ENCODE data around the gene BCO2.

BCO2 gene

DNA sequence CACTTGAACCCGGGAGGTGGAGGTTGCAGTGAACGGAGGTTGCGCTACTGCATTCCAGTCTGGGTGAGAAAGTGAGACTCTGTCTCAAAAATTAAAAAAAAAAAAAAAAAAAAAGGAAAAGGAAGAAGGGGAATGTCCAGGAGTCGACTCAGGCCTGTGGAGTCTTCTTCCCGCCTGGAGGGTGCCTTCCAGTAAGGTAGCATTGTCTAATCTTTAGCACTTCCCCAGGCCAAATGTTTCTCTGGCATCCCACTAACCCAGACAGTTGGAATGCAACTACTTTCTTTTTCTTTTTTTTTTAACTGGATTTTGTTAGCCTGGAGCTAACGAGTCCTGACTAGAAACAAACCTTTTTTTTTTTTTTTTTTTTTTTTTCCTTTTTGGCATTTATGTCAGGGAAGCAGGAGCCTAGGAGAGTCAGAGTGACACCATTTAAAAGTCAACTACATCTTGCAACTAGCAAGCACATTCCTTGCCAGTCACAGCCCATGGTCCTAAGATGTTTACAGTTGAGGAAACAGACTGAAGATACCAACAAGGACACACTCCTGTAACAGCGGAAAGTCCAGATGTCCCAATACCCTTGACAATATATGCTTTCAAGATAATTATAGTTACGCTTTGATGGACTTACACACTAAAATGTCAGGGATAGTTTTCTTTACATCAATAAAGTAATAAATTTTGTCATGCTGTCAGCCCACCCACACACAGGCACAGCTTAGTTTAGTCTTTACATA is 74.7 kb downstream of the BCO2 start:
- TF ChIP-seq, protein P1, sequence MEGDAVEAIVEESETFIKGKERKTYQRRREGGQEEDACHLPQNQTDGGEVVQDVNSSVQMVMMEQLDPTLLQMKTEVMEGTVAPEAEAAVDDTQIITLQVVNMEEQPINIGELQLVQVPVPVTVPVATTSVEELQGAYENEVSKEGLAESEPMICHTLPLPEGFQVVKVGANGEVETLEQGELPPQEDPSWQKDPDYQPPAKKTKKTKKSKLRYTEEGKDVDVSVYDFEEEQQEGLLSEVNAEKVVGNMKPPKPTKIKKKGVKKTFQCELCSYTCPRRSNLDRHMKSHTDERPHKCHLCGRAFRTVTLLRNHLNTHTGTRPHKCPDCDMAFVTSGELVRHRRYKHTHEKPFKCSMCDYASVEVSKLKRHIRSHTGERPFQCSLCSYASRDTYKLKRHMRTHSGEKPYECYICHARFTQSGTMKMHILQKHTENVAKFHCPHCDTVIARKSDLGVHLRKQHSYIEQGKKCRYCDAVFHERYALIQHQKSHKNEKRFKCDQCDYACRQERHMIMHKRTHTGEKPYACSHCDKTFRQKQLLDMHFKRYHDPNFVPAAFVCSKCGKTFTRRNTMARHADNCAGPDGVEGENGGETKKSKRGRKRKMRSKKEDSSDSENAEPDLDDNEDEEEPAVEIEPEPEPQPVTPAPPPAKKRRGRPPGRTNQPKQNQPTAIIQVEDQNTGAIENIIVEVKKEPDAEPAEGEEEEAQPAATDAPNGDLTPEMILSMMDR (IDR thresholded peaks at IDR 0.05; ENCODE audit: low read depth, low read length): no peak
- DNase-seq (ENCODE audit: low read depth, low spot score): no peak
- in situ Hi-C loops (cut with HindIII; ENCODE audit: low sequenced_read_pairs): no loop called here
- H3K4me3 ChIP-seq (ENCODE audit: low read depth, low read length): no peak overlapping the region

DNA sequence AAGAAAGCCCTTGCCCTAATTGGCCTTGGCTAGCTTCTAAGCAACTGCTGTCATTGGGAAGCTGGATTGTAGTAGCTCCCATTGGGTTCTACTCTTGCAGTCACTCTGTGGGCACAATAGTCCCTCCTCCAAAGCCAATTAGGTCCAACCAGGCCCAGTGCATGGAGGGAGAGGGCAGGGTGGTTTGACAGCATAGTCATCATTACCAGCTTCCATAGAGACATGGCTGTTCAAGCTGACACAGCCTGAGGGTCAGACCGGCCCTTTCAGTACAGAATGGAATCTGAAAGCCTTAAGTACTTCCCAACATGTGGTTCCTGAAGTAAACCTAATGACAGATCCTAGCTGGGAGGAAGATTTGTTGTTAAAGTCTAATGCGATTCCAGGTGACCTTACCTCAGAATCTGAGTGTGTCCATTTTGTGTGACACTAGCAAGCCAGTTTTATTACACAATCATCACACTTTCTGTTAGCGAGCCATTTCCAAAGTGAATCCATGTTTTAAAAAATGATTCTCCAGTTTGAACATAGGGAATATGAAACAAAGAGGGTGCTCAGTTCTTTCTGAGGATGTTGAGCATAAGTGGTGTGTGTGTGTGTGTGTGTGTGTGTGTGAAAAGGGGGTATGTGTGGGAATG is 78.4 kb downstream of the BCO2 start:
- DNase-seq (ENCODE audit: low read depth, low spot score): no peak
- no peak overlapping the region for H3K4me3 ChIP-seq (ENCODE audit: low read depth, low read length)
- TF ChIP-seq, protein P1 (IDR thresholded peaks at IDR 0.05; ENCODE audit: low read depth, low read length): no peak
- in situ Hi-C loops (cut with HindIII; ENCODE audit: low sequenced_read_pairs): no loop called here

DNA sequence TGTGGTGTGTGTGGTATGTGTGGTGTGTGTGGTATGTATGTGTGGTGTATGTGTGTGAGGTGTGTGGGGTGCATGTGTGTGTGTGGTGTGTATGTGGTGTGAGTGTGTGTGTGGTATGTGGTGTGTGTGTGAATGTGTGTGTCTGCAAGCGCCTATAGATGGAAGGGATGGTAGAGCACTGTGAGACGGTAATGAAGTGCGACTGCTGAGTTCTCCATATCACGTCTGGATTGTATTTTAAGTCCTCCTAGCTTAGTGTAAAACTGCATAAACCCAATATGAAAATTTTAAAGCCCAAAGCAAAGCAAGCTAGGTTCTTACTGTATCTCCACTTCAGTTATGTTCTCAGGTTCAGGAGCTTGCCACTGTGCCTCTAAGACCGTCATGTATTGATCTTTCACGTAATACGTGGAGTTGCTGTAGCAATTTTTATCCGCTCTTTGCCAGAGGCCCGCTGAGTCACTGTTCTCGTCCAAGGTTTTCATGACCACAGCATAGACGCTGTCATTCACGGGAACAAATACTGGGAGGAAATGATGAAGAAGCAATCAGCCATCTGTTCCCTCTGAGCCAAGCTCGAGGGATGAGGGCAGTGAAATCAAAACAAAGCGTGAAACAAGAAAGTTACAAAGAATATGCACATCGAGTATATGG is 79.9 kb downstream of the BCO2 start:
- DNase-seq (ENCODE audit: low read depth, low spot score): peak; percentile 90
- in situ Hi-C loops (cut with HindIII; ENCODE audit: low sequenced_read_pairs): no loop called here
- TF ChIP-seq, protein P1 (IDR thresholded peaks at IDR 0.05; ENCODE audit: low read depth, low read length): no peak
- no peak overlapping the region for H3K4me3 ChIP-seq (ENCODE audit: low read depth, low read length)

DNA sequence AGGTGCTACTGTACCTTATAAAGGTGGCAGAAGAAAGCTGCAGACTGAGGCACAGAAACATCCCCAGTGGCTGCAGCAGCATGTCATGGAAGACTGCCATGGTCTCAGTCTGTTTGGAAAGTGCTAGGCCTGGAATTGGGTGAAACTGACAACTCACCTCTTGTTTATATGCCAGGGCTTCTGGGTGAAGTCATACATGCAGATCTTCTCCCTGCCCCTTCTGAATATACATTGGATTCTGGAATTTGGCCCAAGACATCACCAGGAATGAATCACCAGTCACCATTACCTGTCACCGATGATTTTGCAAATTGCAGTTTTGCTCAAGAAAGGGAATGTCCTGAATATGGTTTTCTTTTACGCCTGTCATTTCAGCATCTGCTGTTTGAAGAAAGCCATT is 85.2 kb downstream of the BCO2 start, which contains the start of gene PLET1:
Gene PLET1 (minus strand): TSS at position 371 of the 400 bp plus-strand sequence. CDS start 271 bp downstream, at position 100.
- TF ChIP-seq, protein P1 (IDR thresholded peaks at IDR 0.05; ENCODE audit: low read depth, low read length): no peak
- in situ Hi-C loops (cut with HindIII; ENCODE audit: low sequenced_read_pairs): no loop called here
- no peak within 1 kb of the TSS for H3K4me3 ChIP-seq (ENCODE audit: low read depth, low read length)
- DNase-seq (ENCODE audit: low read depth, low spot score): no peak

DNA sequence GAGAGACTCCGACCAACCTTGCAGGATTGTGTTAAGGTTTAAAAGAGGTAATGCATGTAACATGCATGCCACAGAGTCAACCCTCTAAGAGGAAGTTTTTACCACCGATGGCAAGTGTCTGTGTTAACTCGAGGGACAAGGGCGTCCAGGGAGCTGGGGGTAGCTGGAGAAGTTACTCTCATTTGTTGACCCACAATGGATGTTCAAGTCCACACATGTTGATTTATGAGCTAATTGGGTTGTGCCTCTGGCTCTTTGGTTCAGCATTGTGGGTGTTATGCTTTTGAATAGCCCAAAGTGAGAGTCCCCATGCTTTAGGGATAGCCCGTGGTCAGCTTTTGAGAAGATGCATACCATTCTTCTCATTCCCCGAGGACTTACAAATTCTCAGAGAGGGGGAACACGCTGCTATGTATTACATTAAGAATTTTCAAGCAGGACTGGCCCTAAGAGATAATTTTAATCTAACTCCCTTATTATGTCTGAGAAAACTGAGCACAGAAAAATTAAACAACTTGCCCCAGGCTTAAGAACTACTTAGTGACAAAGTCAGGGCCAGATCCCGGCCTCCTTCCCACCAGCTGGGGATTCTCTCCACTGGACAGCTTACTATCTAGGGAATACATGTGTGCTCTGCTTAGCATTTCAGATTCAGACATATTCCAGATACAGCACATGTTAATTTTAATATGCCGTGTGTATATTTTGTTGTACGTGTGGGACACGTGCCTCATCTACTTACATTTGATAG is 90.5 kb downstream of the BCO2 start:
- in situ Hi-C loops (cut with HindIII; ENCODE audit: low sequenced_read_pairs): no loop called here
- no peak overlapping the region for H3K4me3 ChIP-seq (ENCODE audit: low read depth, low read length)
- TF ChIP-seq, protein P1 (IDR thresholded peaks at IDR 0.05; ENCODE audit: low read depth, low read length): no peak
- no peak for DNase-seq (ENCODE audit: low read depth, low spot score)

DNA sequence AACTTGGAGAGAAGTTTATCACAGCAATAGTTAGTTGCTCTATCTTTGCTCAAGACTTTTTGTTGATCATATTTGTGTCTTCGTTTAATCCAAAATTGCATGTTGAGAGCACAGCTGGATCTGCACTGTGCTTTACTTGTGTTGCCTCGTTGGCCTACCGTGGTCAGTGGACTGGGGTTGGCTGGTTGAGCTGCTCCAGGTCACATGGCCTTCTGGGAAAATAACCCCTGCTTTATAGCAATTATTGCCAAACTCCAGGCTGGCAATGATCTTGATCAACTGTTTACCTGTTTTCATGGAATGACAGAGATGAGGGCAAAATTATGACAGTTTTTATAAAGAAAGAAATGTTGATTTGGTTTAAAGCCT is 91.1 kb downstream of the BCO2 start:
- TF ChIP-seq, protein P1 (IDR thresholded peaks at IDR 0.05; ENCODE audit: low read depth, low read length): no peak
- in situ Hi-C loops (cut with HindIII; ENCODE audit: low sequenced_read_pairs): no loop called here
- DNase-seq (ENCODE audit: low read depth, low spot score): no peak
- no peak overlapping the region for H3K4me3 ChIP-seq (ENCODE audit: low read depth, low read length)
